Tibial artery (tissue), 4 donors: Measurements from ENCODE around the gene C16orf78.

Source experiments
- DNase-seq, 2 donors: peaks; one replicate each; pipeline ENCODE4 v3.0.0-alpha.2; 2019
- H3K27ac ChIP-seq, 2 donors: fragments of 200-600 bp; sonication (generic) in 1 of 2; 1 replicate in 1 of 2; 2 replicates in 1 of 2; pipeline ENCODE4 v1.5.1; 2018 to 2019; ENCODE audit warnings: mild to moderate bottlenecking in 1 of 2
- H3K27me3 ChIP-seq, 2 donors: fragments of 200-600 bp; sonication (generic) in 1 of 2; one replicate each; pipeline versions ENCODE4 v1.5.1 to v1.6.0; 2016 to 2019
- H3K36me3 ChIP-seq, 3 donors: fragments of 200-600 bp; sonication (generic) in 2 of 3; one replicate each; pipeline ENCODE4 v1.5.1; 2016 to 2019; ENCODE audit warnings: mild to moderate bottlenecking in 2 of 3
- H3K4me1 ChIP-seq, 4 donors: fragments of 200-600 bp; sonication (generic) in 2 of 4; 1 replicate in 3 of 4; 2 replicates in 1 of 4; pipeline ENCODE4 v1.5.1; 2016 to 2019
- H3K4me3 ChIP-seq, 2 donors: fragments of 200-600 bp; sonication (generic) in 1 of 2; 1 replicate in 1 of 2; 2 replicates in 1 of 2; pipeline ENCODE4 v1.5.1; 2018 to 2019; ENCODE audit warnings: mild to moderate bottlenecking in 2 of 2
- H3K9me3 ChIP-seq, 3 donors: fragments of 200-600 bp; sonication (generic) in 1 of 3; one replicate each; pipeline ENCODE4 v1.5.1; 2016 to 2019
- intact Hi-C: fragments of 100-400 bp; cut with DNase I; formaldehyde crosslinking; loops from one replicate; pipeline ENCODE4 v1.15.0; 2023; ENCODE audit warnings: low total_unique reads
- TF ChIP-seq, protein P1 (sequence below), 2 experiments: fragments of 200-600 bp in 1 of 2; fragments of 450-650 bp in 1 of 2; IDR thresholded peaks; one replicate each; pipeline ENCODE4 v1.5.1; 2017 to 2019; ENCODE audit warnings: antibody characterized with exemption in 2 of 2, mild to moderate bottlenecking in 1 of 2, moderate library complexity in 1 of 2

C16orf78 gene, protein sequence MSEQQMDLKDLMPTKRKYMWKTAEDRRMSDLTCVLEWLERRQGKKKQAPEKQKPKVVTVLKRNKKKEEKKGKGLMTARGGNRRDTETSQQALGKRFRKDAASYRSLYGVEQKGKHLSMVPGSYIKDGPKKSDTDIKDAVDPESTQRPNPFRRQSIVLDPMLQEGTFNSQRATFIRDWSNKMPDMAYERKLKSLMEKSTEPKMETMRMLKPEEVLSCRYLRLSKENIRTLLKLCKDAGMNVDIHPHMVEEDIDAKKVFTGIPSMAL

GRCh38 chr16:49373504-49373903, at the start of gene C16orf78:
Gene C16orf78 (plus strand): TSS chr16:49373804. CDS start chr16:49373940, 136 bp downstream.
- TF ChIP-seq, protein P1, sequence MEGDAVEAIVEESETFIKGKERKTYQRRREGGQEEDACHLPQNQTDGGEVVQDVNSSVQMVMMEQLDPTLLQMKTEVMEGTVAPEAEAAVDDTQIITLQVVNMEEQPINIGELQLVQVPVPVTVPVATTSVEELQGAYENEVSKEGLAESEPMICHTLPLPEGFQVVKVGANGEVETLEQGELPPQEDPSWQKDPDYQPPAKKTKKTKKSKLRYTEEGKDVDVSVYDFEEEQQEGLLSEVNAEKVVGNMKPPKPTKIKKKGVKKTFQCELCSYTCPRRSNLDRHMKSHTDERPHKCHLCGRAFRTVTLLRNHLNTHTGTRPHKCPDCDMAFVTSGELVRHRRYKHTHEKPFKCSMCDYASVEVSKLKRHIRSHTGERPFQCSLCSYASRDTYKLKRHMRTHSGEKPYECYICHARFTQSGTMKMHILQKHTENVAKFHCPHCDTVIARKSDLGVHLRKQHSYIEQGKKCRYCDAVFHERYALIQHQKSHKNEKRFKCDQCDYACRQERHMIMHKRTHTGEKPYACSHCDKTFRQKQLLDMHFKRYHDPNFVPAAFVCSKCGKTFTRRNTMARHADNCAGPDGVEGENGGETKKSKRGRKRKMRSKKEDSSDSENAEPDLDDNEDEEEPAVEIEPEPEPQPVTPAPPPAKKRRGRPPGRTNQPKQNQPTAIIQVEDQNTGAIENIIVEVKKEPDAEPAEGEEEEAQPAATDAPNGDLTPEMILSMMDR (IDR thresholded peaks at IDR 0.05) = no peak
- Histone ChIP-seq H3K4me3 (no peak within 1 kb of the TSS), H3K27me3 (peaks cover 0 to 10% of the 10 kb centered on the region in 2 donors), H3K9me3 (no peaks in the 10 kb centered on the region), H3K4me1 (no peaks in the 10 kb centered on the region), H3K27ac (no peak within 1 kb of the TSS), H3K36me3 (no peaks in the 10 kb centered on the region)
- DNase-seq = no peak
- intact Hi-C loops = no loop called here

DNA sequence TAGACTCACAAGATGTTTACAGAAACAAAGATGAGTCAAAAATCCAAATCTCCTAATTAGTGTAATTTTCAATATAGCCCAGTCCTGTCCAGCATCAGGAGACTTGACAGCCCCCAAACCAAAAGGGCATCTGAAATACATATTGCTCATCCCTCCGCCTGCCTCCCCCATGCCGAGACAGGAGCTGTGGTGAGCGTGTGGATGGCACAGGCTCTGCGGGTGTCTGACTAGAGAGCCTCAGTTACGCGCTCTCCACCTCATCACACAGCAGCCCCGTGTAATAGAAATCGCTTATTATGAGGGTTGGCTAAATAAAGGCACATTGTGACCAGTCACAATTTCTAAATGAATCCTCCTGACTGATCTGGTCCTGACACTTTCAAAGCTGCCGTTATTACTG, 48.9 kb upstream of the C16orf78 start:
- H3K9me3 ChIP-seq = peaks cover 0 to 3% (median 0%) of the 10 kb centered on the region in 3 donors

GRCh38 chr16:49327466-49327865, 46.1 kb upstream of the C16orf78 start:
- H3K4me3 ChIP-seq = no peak overlapping the region
- TF ChIP-seq, protein P1 (IDR thresholded peaks at IDR 0.05) = no peak
- no peaks in the 10 kb centered on the region for H3K4me1 ChIP-seq
- H3K36me3 ChIP-seq = no peaks in the 10 kb centered on the region
- no peaks in the 10 kb centered on the region for H3K27me3 ChIP-seq
- intact Hi-C loops = no loop called here
- H3K9me3 ChIP-seq = no peaks in the 10 kb centered on the region
- H3K27ac ChIP-seq = no peak overlapping the region
- no peak for DNase-seq

More for the DNA sequence above, 48.9 kb upstream of the C16orf78 start:
- TF ChIP-seq, protein P1 (IDR thresholded peaks at IDR 0.05) = no peak
- no peak overlapping the region for H3K4me3 ChIP-seq
- H3K27ac ChIP-seq = no peak overlapping the region
- H3K27me3 ChIP-seq = no peaks in the 10 kb centered on the region
- H3K36me3 ChIP-seq = no peaks in the 10 kb centered on the region
- no peaks in the 10 kb centered on the region for H3K4me1 ChIP-seq
- intact Hi-C loops = no loop called here
- no peak for DNase-seq

DNA sequence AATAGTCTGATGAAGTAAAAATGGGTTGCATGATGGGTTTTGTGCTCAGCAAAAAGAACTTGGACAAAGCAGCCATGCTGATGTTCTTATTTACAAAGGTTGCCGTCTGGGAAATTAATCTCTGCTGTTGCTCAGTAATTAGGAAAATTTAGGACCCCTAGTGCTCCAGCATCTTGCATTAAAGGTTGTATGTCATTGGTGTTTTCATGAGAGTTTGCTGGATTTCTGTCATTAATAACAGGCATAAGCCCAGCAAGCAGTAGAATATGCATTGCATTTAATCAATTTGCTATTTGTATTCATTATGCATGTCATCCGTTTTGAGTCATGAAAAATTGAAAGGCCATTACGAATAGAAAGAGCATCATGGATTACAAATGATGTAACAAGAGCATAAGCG, 45.3 kb upstream of the C16orf78 start:
- intact Hi-C loops = no loop called here
- no peaks in the 10 kb centered on the region for H3K9me3 ChIP-seq
- no peak for DNase-seq
- H3K27ac ChIP-seq = no peak overlapping the region
- H3K27me3 ChIP-seq = no peaks in the 10 kb centered on the region
- no peaks in the 10 kb centered on the region for H3K36me3 ChIP-seq
- TF ChIP-seq, protein P1 (IDR thresholded peaks at IDR 0.05) = no peak
- no peaks in the 10 kb centered on the region for H3K4me1 ChIP-seq
- H3K4me3 ChIP-seq = no peak overlapping the region

DNA sequence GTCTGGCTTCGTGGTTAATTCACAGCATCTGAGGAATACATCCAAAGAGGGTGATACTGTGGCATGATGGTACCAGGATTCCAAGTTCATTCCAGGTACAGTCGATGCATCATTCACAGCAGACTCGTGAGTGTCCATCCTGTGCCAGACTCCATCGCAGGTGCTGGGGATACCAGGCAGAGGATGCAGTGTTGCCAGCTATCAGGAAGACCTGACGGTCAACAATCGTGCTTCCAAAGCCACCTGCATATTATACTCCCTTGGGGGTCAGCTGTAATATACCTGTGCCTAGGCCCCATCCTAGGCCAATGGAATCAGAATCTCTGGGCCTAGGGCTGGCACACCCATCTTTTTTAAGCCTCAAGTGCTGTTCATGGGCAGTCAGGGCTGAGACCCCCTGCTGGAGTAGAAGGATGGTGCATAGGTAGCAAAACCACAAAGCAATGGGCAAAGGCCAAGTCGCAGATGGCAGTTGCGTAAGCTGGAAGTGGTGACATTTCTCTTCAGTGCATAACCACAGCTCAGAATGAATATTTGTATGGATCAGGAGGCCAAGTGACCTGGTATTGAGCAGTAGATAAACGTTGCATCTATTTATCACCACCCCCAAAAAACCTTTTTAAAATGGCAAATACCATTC, 42.9 kb upstream of the C16orf78 start:
- TF ChIP-seq, protein P1 (IDR thresholded peaks at IDR 0.05) = no peak
- intact Hi-C loops = no loop called here
- no peak for DNase-seq
- Histone ChIP-seq H3K4me1 (no peaks in the 10 kb centered on the region), H3K36me3 (no peaks in the 10 kb centered on the region), H3K27me3 (no peaks in the 10 kb centered on the region), H3K9me3 (no peaks in the 10 kb centered on the region), H3K4me3 (no peak overlapping the region), H3K27ac (no peak overlapping the region)
